Measurements from ENCODE around the gene GTF2F2.

GTF2F2 gene

GRCh38 chr13:45254396-45254795 lies 134.1 kb downstream of the GTF2F2 start:
- H3K4me3 Mint-ChIP-seq: no peak overlapping the region
- H3K27ac Mint-ChIP-seq: no peak overlapping the region
- peaks cover 23% of the 10 kb centered on the region for H3K36me3 Mint-ChIP-seq (ENCODE audit: low read depth)
- no peaks in the 10 kb centered on the region for H3K9me3 Mint-ChIP-seq
- H3K27me3 Mint-ChIP-seq: no peaks in the 10 kb centered on the region
- intact Hi-C loops (cut with micrococcal nuclease): no loop called here
- H3K4me1 Mint-ChIP-seq (ENCODE audit: low read depth): peaks cover 11% of the 10 kb centered on the region

GRCh38 chr13:45255247-45255987 lies 135.1 kb downstream of the GTF2F2 start:
- H3K36me3 Mint-ChIP-seq (ENCODE audit: low read depth): peaks cover 17% of the 10 kb centered on the region
- peaks cover 11% of the 10 kb centered on the region for H3K4me1 Mint-ChIP-seq (ENCODE audit: low read depth)
- no peaks in the 10 kb centered on the region for H3K9me3 Mint-ChIP-seq
- H3K4me3 Mint-ChIP-seq: no peak overlapping the region
- intact Hi-C loops (cut with micrococcal nuclease): no loop called here
- no peaks in the 10 kb centered on the region for H3K27me3 Mint-ChIP-seq
- no peak overlapping the region for H3K27ac Mint-ChIP-seq

GRCh38 chr13:45256254-45256653 lies 135.9 kb downstream of the GTF2F2 start:
- H3K9me3 Mint-ChIP-seq: no peaks in the 10 kb centered on the region
- H3K27me3 Mint-ChIP-seq: no peaks in the 10 kb centered on the region

GRCh38 chr13:45257638-45258333 lies 137.5 kb downstream of the GTF2F2 start:
- peaks cover 14% of the 10 kb centered on the region for H3K36me3 Mint-ChIP-seq (ENCODE audit: low read depth)
- H3K27ac Mint-ChIP-seq: no peak overlapping the region
- H3K27me3 Mint-ChIP-seq: no peaks in the 10 kb centered on the region
- no peak overlapping the region for H3K4me3 Mint-ChIP-seq
- peaks cover 10% of the 10 kb centered on the region for H3K4me1 Mint-ChIP-seq (ENCODE audit: low read depth)
- H3K9me3 Mint-ChIP-seq: no peaks in the 10 kb centered on the region
- intact Hi-C loops (cut with micrococcal nuclease): no loop called here

More at GRCh38 chr13:45256254-45256653, 135.9 kb downstream of the GTF2F2 start:
- Mint-ChIP-seq H3K4me3 (no peak overlapping the region), H3K4me1 (ENCODE audit: low read depth) (peaks cover 11% of the 10 kb centered on the region), H3K27ac (no peak overlapping the region), H3K36me3 (ENCODE audit: low read depth) (peaks cover 17% of the 10 kb centered on the region)
- intact Hi-C loops (cut with micrococcal nuclease): no loop called here

- Mint-ChIP-seq H3K4me3 (no peak overlapping the region), H3K9me3 (no peaks in the 10 kb centered on the region), H3K27ac (no peak overlapping the region), H3K36me3 (ENCODE audit: low read depth) (peaks cover 9% of the 10 kb centered on the region), H3K4me1 (ENCODE audit: low read depth) (peaks cover 7% of the 10 kb centered on the region), H3K27me3 (no peaks in the 10 kb centered on the region)
- intact Hi-C loops (cut with micrococcal nuclease): no loop called here
Observed at GRCh38 chr13:45258334-45258675, 138.0 kb downstream of the GTF2F2 start.

- Mint-ChIP-seq H3K27ac (no peak overlapping the region), H3K36me3 (ENCODE audit: low read depth) (peaks cover 21% of the 10 kb centered on the region), H3K4me1 (ENCODE audit: low read depth) (no peaks in the 10 kb centered on the region), H3K27me3 (no peaks in the 10 kb centered on the region), H3K9me3 (no peaks in the 10 kb centered on the region), H3K4me3 (no peak overlapping the region)
- intact Hi-C loops (cut with micrococcal nuclease): no loop called here
Observed at GRCh38 chr13:45267215-45267614, 146.9 kb downstream of the GTF2F2 start.

GRCh38 chr13:45269204-45269603 lies 148.9 kb downstream of the GTF2F2 start:
- H3K27ac Mint-ChIP-seq: no peak overlapping the region
- no peaks in the 10 kb centered on the region for H3K4me1 Mint-ChIP-seq (ENCODE audit: low read depth)
- peaks cover 21% of the 10 kb centered on the region for H3K36me3 Mint-ChIP-seq (ENCODE audit: low read depth)
- intact Hi-C loops (cut with micrococcal nuclease): no loop called here
- no peaks in the 10 kb centered on the region for H3K9me3 Mint-ChIP-seq
- H3K27me3 Mint-ChIP-seq: no peaks in the 10 kb centered on the region
- no peak overlapping the region for H3K4me3 Mint-ChIP-seq

GRCh38 chr13:45276913-45277312 lies 156.6 kb downstream of the GTF2F2 start:
- Mint-ChIP-seq H3K27me3 (no peaks in the 10 kb centered on the region), H3K36me3 (ENCODE audit: low read depth) (peaks cover 12% of the 10 kb centered on the region), H3K9me3 (no peaks in the 10 kb centered on the region), H3K4me3 (no peak overlapping the region), H3K4me1 (ENCODE audit: low read depth) (peaks cover 41% of the 10 kb centered on the region), H3K27ac (peak overlapping the region; percentile 64)
- intact Hi-C loops (cut with micrococcal nuclease): no loop called here

GRCh38 chr13:45278096-45278645 lies 157.9 kb downstream of the GTF2F2 start:
- Mint-ChIP-seq H3K27ac (no peak overlapping the region), H3K4me3 (no peak overlapping the region), H3K9me3 (no peaks in the 10 kb centered on the region), H3K4me1 (ENCODE audit: low read depth) (peaks cover 41% of the 10 kb centered on the region), H3K27me3 (no peaks in the 10 kb centered on the region), H3K36me3 (ENCODE audit: low read depth) (peaks cover 17% of the 10 kb centered on the region)
- intact Hi-C loops (cut with micrococcal nuclease): no loop called here

- peak overlapping the region; percentile 30 for H3K27ac Mint-ChIP-seq
- no peaks in the 10 kb centered on the region for H3K9me3 Mint-ChIP-seq
- peaks cover 30% of the 10 kb centered on the region for H3K36me3 Mint-ChIP-seq (ENCODE audit: low read depth)
- no peaks in the 10 kb centered on the region for H3K27me3 Mint-ChIP-seq
- peaks cover 41% of the 10 kb centered on the region for H3K4me1 Mint-ChIP-seq (ENCODE audit: low read depth)
- no peak overlapping the region for H3K4me3 Mint-ChIP-seq
- intact Hi-C loops (cut with micrococcal nuclease): no loop called here
Observed at GRCh38 chr13:45280011-45280410, 159.7 kb downstream of the GTF2F2 start.

- Mint-ChIP-seq H3K4me1 (ENCODE audit: low read depth) (peaks cover 41% of the 10 kb centered on the region), H3K27ac (no peak overlapping the region), H3K4me3 (no peak overlapping the region), H3K36me3 (ENCODE audit: low read depth) (peaks cover 39% of the 10 kb centered on the region), H3K9me3 (no peaks in the 10 kb centered on the region), H3K27me3 (no peaks in the 10 kb centered on the region)
- intact Hi-C loops (cut with micrococcal nuclease): loop anchor here (1.0 kb wide), 1 partner anchor 234 kb away; no protein-coding TSS in a partner anchor
Observed at GRCh38 chr13:45280751-45281634, 160.7 kb downstream of the GTF2F2 start.

GRCh38 chr13:45282994-45283393 lies 162.7 kb downstream of the GTF2F2 start:
- Mint-ChIP-seq H3K27me3 (no peaks in the 10 kb centered on the region), H3K4me1 (ENCODE audit: low read depth) (peaks cover 27% of the 10 kb centered on the region), H3K27ac (no peak overlapping the region), H3K36me3 (ENCODE audit: low read depth) (peaks cover 46% of the 10 kb centered on the region), H3K9me3 (no peaks in the 10 kb centered on the region), H3K4me3 (no peak overlapping the region)
- intact Hi-C loops (cut with micrococcal nuclease): no loop called here

GRCh38 chr13:45289936-45290563 lies 169.7 kb downstream of the GTF2F2 start:
- Mint-ChIP-seq H3K4me1 (ENCODE audit: low read depth) (no peaks in the 10 kb centered on the region), H3K36me3 (ENCODE audit: low read depth) (peaks cover 37% of the 10 kb centered on the region), H3K27ac (no peak overlapping the region), H3K9me3 (no peaks in the 10 kb centered on the region), H3K27me3 (no peaks in the 10 kb centered on the region), H3K4me3 (no peak overlapping the region)
- intact Hi-C loops (cut with micrococcal nuclease): no loop called here

All from dendritic cell treated with granulocyte-macrophage colony-stimulating factor and Interleukin-4, amounts not matched to agents 40 ng/mL and 50 ng/mL, for 4 days (primary cell).